NCI-H1048 (cell line): Measurements from ENCODE around the gene TEN1.
"Not testable (repeated sequence)": the region's sequence is repeated elsewhere in the genome, so short reads cannot be mapped to it uniquely, and the experiment has no call there.

Experiments
- DNase-seq: peaks from one replicate; lab custom pipeline; 2025; lab: John Stamatoyannopoulos, UW

TEN1 gene

GRCh38 chr17:75978938-75979704 lies at the start of gene TEN1, which contains the start of gene ACOX1:
TEN1 (plus strand) TSS chr17:75979240; CDS start chr17:75986193, 6,953 bp downstream.
ACOX1 (minus strand) TSS chr17:75979166; CDS start chr17:75979073, 93 bp downstream.
- DNase-seq = peak; percentile 94

- no peak for DNase-seq
Observed at GRCh38 chr17:75931062-75931461, 48.0 kb upstream of the TEN1 start.

- no peak for DNase-seq
Observed at GRCh38 chr17:75932852-75933251, 46.2 kb upstream of the TEN1 start.

- DNase-seq = no peak
Observed at GRCh38 chr17:75933808-75934207, 45.2 kb upstream of the TEN1 start.

GRCh38 chr17:75937652-75938051 lies 41.4 kb upstream of the TEN1 start:
- no peak for DNase-seq

- peak; percentile 90 for DNase-seq
Observed at GRCh38 chr17:75940727-75941441, 38.2 kb upstream of the TEN1 start, which contains the start of gene FBF1. FBF1 (minus strand) TSS chr17:75941042; CDS start chr17:75938149, 2,893 bp downstream.

- no peak for DNase-seq
Observed at GRCh38 chr17:75941442-75941819, 37.6 kb upstream of the TEN1 start.

GRCh38 chr17:75942473-75942872 lies 36.6 kb upstream of the TEN1 start:
- DNase-seq = no peak

GRCh38 chr17:75943491-75943890 lies 35.5 kb upstream of the TEN1 start:
- DNase-seq = no peak

- no peak for DNase-seq
Observed at GRCh38 chr17:75945211-75945610, 33.8 kb upstream of the TEN1 start.

GRCh38 chr17:75950421-75950820 lies 28.6 kb upstream of the TEN1 start:
- no peak for DNase-seq

- DNase-seq = no peak
Observed at GRCh38 chr17:75950855-75951554, 28.0 kb upstream of the TEN1 start.

- DNase-seq = no peak
Observed at GRCh38 chr17:75959051-75959838, 19.8 kb upstream of the TEN1 start.

GRCh38 chr17:75959839-75960511 lies 19.1 kb upstream of the TEN1 start:
- DNase-seq = no peak

- DNase-seq = no peak
Observed at GRCh38 chr17:75965468-75965867, 13.6 kb upstream of the TEN1 start.

GRCh38 chr17:75969044-75969443 lies 10.0 kb upstream of the TEN1 start:
- DNase-seq = not testable (repeated sequence)

- no peak for DNase-seq
Observed at GRCh38 chr17:75970011-75970523, 9.0 kb upstream of the TEN1 start.

- no peak for DNase-seq
Observed at GRCh38 chr17:75970626-75971025, 8.4 kb upstream of the TEN1 start.

- not testable (repeated sequence) for DNase-seq
Observed at GRCh38 chr17:75975187-75975586, 3.9 kb upstream of the TEN1 start.

GRCh38 chr17:75975757-75976174 lies 3.3 kb upstream of the TEN1 start:
- DNase-seq = no peak
